Measurements from ENCODE around the gene TTC39C. TPM values are rescaled to one million over a fixed set of nuclear protein-coding genes. Genes with fewer than 3 reads are reported as not detected.

The TTC39C gene
- total RNA-seq, 1 experiment from 2014 or later = 14.8 TPM

DNA sequence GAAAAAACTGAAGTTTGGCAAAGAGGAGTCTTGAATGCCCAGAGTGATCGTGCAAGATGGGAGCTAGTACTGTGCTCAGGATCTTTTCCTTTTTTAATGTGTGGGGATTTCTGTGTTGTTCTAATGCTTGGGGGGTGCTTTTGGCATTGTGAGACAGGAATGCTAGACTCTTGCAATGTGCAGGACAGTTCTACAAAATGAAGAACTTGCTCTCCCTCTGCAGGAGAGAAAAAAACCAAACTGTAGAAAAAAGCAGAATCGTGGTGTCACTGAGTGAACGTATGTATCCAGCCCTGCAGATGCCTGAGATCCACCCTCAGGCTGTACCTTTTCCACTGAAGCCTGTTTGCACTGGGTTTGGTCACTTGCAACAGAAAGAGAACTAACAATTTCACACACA is 12.1 kb upstream of the TTC39C start:
- Histone ChIP-seq H3K4me1 (ENCODE audit: control insufficient read depth, insufficient read depth, low read length) (no peaks in the 10 kb centered on the region), H3K36me3 (ENCODE audit: control insufficient read depth, insufficient read depth, low read length) (no peaks in the 10 kb centered on the region), H3K27me3 (ENCODE audit: control insufficient read depth, insufficient read depth, low read length) (no peaks in the 10 kb centered on the region; the same call in 1 of the 2 replicates), H3K27ac (ENCODE audit: low read length) (no peak overlapping the region), H3K9me3 (ENCODE audit: control insufficient read depth, insufficient read depth, low read depth, low read length) (no peaks in the 10 kb centered on the region), H3K4me3 (ENCODE audit: low read depth in 2 of 2, low read length in 2 of 2) (no peak overlapping the region)
- POLR2A ChIA-PET = no interaction called here
- CTCF ChIA-PET = no interaction called here
- DNase-seq (ENCODE audit: low read depth, low spot score) (no peak), ATAC-seq (no peak)
- in situ Hi-C loops (cut with HindIII; ENCODE audit: low pct_unique_long_range_greater_than_20kb, low sequenced_read_pairs) = no loop called here
- intact Hi-C loops (cut with micrococcal nuclease; ENCODE audit: unreplicated experiment) = no loop called here
- BruUV-seq (replicated peaks) = no TSS peak
- no peak for TF ChIP-seq TCF7L2 (IDR thresholded peaks at IDR 0.05; ENCODE audit: low read depth, low read length)
- no peak for TF ChIP-seq SIN3A (IDR thresholded peaks at IDR 0.05; ENCODE audit: borderline replicate concordance, insufficient read depth, low read depth, low read length)
- TF ChIP-seq CTCF (IDR thresholded peaks at IDR 0.05) = no peak
- TF ChIP-seq, protein P1, sequence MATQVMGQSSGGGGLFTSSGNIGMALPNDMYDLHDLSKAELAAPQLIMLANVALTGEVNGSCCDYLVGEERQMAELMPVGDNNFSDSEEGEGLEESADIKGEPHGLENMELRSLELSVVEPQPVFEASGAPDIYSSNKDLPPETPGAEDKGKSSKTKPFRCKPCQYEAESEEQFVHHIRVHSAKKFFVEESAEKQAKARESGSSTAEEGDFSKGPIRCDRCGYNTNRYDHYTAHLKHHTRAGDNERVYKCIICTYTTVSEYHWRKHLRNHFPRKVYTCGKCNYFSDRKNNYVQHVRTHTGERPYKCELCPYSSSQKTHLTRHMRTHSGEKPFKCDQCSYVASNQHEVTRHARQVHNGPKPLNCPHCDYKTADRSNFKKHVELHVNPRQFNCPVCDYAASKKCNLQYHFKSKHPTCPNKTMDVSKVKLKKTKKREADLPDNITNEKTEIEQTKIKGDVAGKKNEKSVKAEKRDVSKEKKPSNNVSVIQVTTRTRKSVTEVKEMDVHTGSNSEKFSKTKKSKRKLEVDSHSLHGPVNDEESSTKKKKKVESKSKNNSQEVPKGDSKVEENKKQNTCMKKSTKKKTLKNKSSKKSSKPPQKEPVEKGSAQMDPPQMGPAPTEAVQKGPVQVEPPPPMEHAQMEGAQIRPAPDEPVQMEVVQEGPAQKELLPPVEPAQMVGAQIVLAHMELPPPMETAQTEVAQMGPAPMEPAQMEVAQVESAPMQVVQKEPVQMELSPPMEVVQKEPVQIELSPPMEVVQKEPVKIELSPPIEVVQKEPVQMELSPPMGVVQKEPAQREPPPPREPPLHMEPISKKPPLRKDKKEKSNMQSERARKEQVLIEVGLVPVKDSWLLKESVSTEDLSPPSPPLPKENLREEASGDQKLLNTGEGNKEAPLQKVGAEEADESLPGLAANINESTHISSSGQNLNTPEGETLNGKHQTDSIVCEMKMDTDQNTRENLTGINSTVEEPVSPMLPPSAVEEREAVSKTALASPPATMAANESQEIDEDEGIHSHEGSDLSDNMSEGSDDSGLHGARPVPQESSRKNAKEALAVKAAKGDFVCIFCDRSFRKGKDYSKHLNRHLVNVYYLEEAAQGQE (IDR thresholded peaks at IDR 0.05; ENCODE audit: insufficient read depth in 1 of 2, low read depth in 2 of 2, low read length in 1 of 2) = no peak
- no peak for TF ChIP-seq POLR2AphosphoS5 (IDR thresholded peaks at IDR 0.05; ENCODE audit: low read depth, low read length)

DNA sequence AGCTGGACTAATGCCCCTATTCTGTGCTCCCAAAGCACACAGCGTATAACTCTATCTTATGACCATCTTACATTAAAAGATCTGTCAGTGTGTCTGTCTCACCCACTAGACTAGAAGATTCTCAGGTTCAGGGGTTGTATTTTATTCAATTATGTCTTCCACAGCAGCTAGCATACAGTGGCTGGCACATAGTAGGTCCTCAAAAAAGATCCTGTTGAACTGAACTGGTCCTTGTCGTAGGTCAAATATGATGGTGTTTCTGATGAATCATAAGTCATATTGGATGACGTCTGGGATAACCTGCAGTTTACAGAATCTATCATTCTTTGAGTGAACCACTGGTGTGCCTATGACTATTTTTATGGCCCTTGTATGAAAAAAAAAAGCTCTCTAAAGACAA is 11.3 kb upstream of the TTC39C start:
- in situ Hi-C loops (cut with HindIII; ENCODE audit: low pct_unique_long_range_greater_than_20kb, low sequenced_read_pairs) (no loop called here), intact Hi-C loops (cut with micrococcal nuclease; ENCODE audit: unreplicated experiment) (no loop called here)
- no peak overlapping the region for H3K4me3 ChIP-seq (ENCODE audit: low read depth in 2 of 2, low read length in 2 of 2)
- no peaks in the 10 kb centered on the region; the same call in 1 of the 2 replicates for H3K27me3 ChIP-seq (ENCODE audit: control insufficient read depth, insufficient read depth, low read length)
- DNase-seq (ENCODE audit: low read depth, low spot score) (no peak), ATAC-seq (no peak)
- H3K36me3 ChIP-seq (ENCODE audit: control insufficient read depth, insufficient read depth, low read length) = no peaks in the 10 kb centered on the region
- POLR2A ChIA-PET = no interaction called here
- no peak for TF ChIP-seq POLR2AphosphoS5 (IDR thresholded peaks at IDR 0.05; ENCODE audit: low read depth, low read length)
- no peak for TF ChIP-seq SIN3A (IDR thresholded peaks at IDR 0.05; ENCODE audit: borderline replicate concordance, insufficient read depth, low read depth, low read length)
- TF ChIP-seq, protein P1 (IDR thresholded peaks at IDR 0.05; ENCODE audit: insufficient read depth in 1 of 2, low read depth in 2 of 2, low read length in 1 of 2) = no peak
- TF ChIP-seq TCF7L2 (IDR thresholded peaks at IDR 0.05; ENCODE audit: low read depth, low read length) = no peak
- H3K27ac ChIP-seq (ENCODE audit: low read length) = no peak overlapping the region
- CTCF ChIA-PET = no interaction called here
- H3K4me1 ChIP-seq (ENCODE audit: control insufficient read depth, insufficient read depth, low read length) = no peaks in the 10 kb centered on the region
- BruUV-seq (replicated peaks) = no TSS peak
- H3K9me3 ChIP-seq (ENCODE audit: control insufficient read depth, insufficient read depth, low read depth, low read length) = no peaks in the 10 kb centered on the region

Data from Panc1 (cell line).